Psoas muscle (tissue), 8 donors: ENCODE results near the gene EEF1A2. TPM values are rescaled to one million over a fixed set of nuclear protein-coding genes. Genes with fewer than 3 reads are reported as not detected.

ENCODE experiments used
- ATAC-seq, 4 donors: fragments of 200-7000 bp; cut with Tn5 transposase; one replicate each; pipeline ENCODE4 v1.9.1; 2020; ENCODE audit warnings: moderate library complexity in 3 of 4, mild to moderate bottlenecking in 2 of 4
- DNase-seq, 2 donors: peaks; one replicate each; pipeline ENCODE4 v3.0.0-alpha.2; 2020
- H3K27ac ChIP-seq: fragments of 200-600 bp; one replicate; pipeline ENCODE4 v1.8.0; 2022
- H3K27me3 ChIP-seq, 3 donors: fragments of 200-600 bp in 1 of 3; one replicate each; pipeline versions ENCODE4 v1.6.1 to v1.8.0; 2013 to 2022; ENCODE audit warnings: low read length in 2 of 3, mild to moderate bottlenecking in 2 of 3, moderate library complexity in 1 of 3; ENCODE audit not compliant: insufficient read depth in 3 of 3
- H3K36me3 ChIP-seq, 2 donors: fragments of 200-600 bp in 1 of 2; one replicate each; pipeline versions ENCODE4 v1.6.1 to v1.8.0; 2013 to 2022; ENCODE audit warnings: low read depth in 1 of 2, mild to moderate bottlenecking in 1 of 2, moderate library complexity in 1 of 2; ENCODE audit not compliant: insufficient read depth in 1 of 2
- H3K4me1 ChIP-seq: fragments of 200-600 bp; one replicate; pipeline ENCODE4 v1.8.0; 2022
- H3K4me3 ChIP-seq: fragments of 200-600 bp; one replicate; pipeline ENCODE4 v1.8.0; 2022; ENCODE audit warnings: mild to moderate bottlenecking
- H3K9me3 ChIP-seq: fragments of 200-600 bp; one replicate; pipeline ENCODE4 v1.8.0; 2022
- CTCF ChIP-seq: fragments of 200-600 bp; IDR thresholded peaks from one replicate; pipeline ENCODE4 v1.8.0; 2022; ENCODE audit warnings: antibody characterized with exemption
- WGBS, 3 donors: extraction: QIAGEN DNeasy Blood & Tissue Kit; methylation state at CpG; one replicate each; pipeline versions ENCODE4 v1.1.6 to v1.1.7; 2013; 5-methylcytosine and 5-hydroxymethylcytosine counted together
- intact Hi-C, 2 donors: fragments of 100-400 bp; cut with DNase I; formaldehyde crosslinking; loops; one replicate each; pipeline versions ENCODE4 v1.11.0 to v1.14.2; 2022
- polyA plus RNA-seq, 3 donors: library from polyadenylated mRNA; stranded (reverse); fragments of 200-250 nt; gene quantifications; one replicate each; pipeline ENCODE4 v1.2.3, GENCODE V29; 2013
- total RNA-seq, 4 donors: library from RNA; stranded (reverse); fragmentation: NEBNext Ultra II Directional in 2 of 4; extraction: Animal tissue kit (Norgen Biotek cat#: 25700) in 2 of 4; gene quantifications; one replicate each; pipeline versions ENCODE4 v1.2.1 to v1.2.4, GENCODE V29; 2021 to 2023
- donor health status: healthy with polysubstance abuse.
- donor health status: DM: no; HTN: no; CAD: no; lungs with moderate emphysema.
- donor health status: Bipolar disorder and iron deficiency.
- donor health status: healthy.
- donor health status: DM: yes; HTN: yes; CAD: no.
- donor health status: DM: no; HTN: no; CAD: no.
- donor health status: DM: no; HTN: no; CAD: no.
- donor health status: DM: yes; HTN: yes; CAD: no.

Gene EEF1A2
- total and polyA plus RNA-seq, 7 donors, result 952 to 2,126 (median 1,898) TPM

- H3K4me3 ChIP-seq, result no peak overlapping the region
- no peak overlapping the region for H3K27ac ChIP-seq
- H3K9me3 ChIP-seq, result no peaks in the 10 kb centered on the region
- whole genome bisulfite sequencing, 3 donors, result 44 to 58% (median 45%) methylated on average over 47 to 49 of the region's 49 CpGs
- DNase-seq (no peak), ATAC-seq (no peak)
- H3K27me3 ChIP-seq, result peaks cover 0 to 27% (median 8%) of the 10 kb centered on the region in 3 donors
- intact Hi-C loops, result no loop called here
- H3K36me3 ChIP-seq, result no peaks in the 10 kb centered on the region
- H3K4me1 ChIP-seq, result no peaks in the 10 kb centered on the region
- no peak for TF ChIP-seq CTCF
Observed at GRCh38 chr20:63540417-63541186, 41.7 kb upstream of the EEF1A2 start.

GRCh38 chr20:63539441-63540370, 40.8 kb upstream of the EEF1A2 start:
- ATAC-seq (no peak), DNase-seq (no peak)
- 84 to 92% (median 89%) methylated on average over 29 of the region's 29 CpGs for WGBS, 3 donors
- intact Hi-C loops, result loop anchor here (2.0 to 5.0 kb wide), 6 partner anchors 73 to 435 kb away; no protein-coding TSS in a partner anchor
- no peak for TF ChIP-seq CTCF
- Histone ChIP-seq H3K36me3 (no peaks in the 10 kb centered on the region), H3K4me3 (no peak overlapping the region), H3K27ac (no peak overlapping the region), H3K9me3 (no peaks in the 10 kb centered on the region), H3K4me1 (no peaks in the 10 kb centered on the region), H3K27me3 (peaks cover 0 to 27% (median 10%) of the 10 kb centered on the region in 3 donors)

- Histone ChIP-seq H3K4me3 (no peak overlapping the region), H3K9me3 (no peaks in the 10 kb centered on the region), H3K27me3 (peaks cover 0 to 30% (median 11%) of the 10 kb centered on the region in 3 donors), H3K4me1 (no peaks in the 10 kb centered on the region), H3K27ac (no peak overlapping the region), H3K36me3 (no peaks in the 10 kb centered on the region)
- intact Hi-C loops, result loop anchor here (2.0 to 5.0 kb wide), 6 partner anchors 73 to 436 kb away; no protein-coding TSS in a partner anchor
- ATAC-seq, result no peak
- 77 to 94% (median 79%) methylated on average over 12 of the region's 12 CpGs for WGBS, 3 donors
- no peak for DNase-seq
- TF ChIP-seq CTCF, result no peak
Observed at GRCh38 chr20:63539092-63539430, 40.2 kb upstream of the EEF1A2 start.

GRCh38 chr20:63538204-63539091, 39.6 kb upstream of the EEF1A2 start:
- DNase-seq (no peak), ATAC-seq (peak in 3 of 4 donors; percentile 8 to 58 (median 29))
- Histone ChIP-seq H3K9me3 (no peaks in the 10 kb centered on the region), H3K4me3 (peak overlapping the region; percentile 34), H3K4me1 (no peaks in the 10 kb centered on the region), H3K27me3 (peaks cover 0 to 36% (median 11%) of the 10 kb centered on the region in 3 donors), H3K27ac (no peak overlapping the region), H3K36me3 (no peaks in the 10 kb centered on the region)
- 49 to 56% (median 51%) methylated on average over 26 to 27 of the region's 27 CpGs for WGBS, 3 donors
- intact Hi-C loops, result loop anchor here (2.0 to 5.0 kb wide), 6 partner anchors 74 to 436 kb away; no protein-coding TSS in a partner anchor
- TF ChIP-seq CTCF, result no peak
